ENCODE data around the gene HTR3D. TPM values are rescaled to one million over a fixed set of nuclear protein-coding genes. Genes with fewer than 3 reads are reported as not detected.
"Not testable (repeated sequence)": the region's sequence is repeated elsewhere in the genome, so short reads cannot be mapped to it uniquely, and the experiment has no call there.

The HTR3D gene
- total RNA-seq, 1 experiment from 2014 or later, result not detected

GRCh38 chr3:184030536-184030935 lies 1.0 kb upstream of the HTR3D start:
- no peaks in the 10 kb centered on the region for H3K4me1 Mint-ChIP-seq
- DNase-seq (ENCODE audit: low spot score) (no peak), ATAC-seq (no peak)
- POLR2A ChIA-PET, result no interaction called here
- no peaks in the 10 kb centered on the region for H3K27me3 Mint-ChIP-seq (ENCODE audit: low read depth)
- no peak overlapping the region for H3K4me3 Mint-ChIP-seq
- no peak overlapping the region for H3K27ac Mint-ChIP-seq
- H3K36me3 Mint-ChIP-seq, result no peaks in the 10 kb centered on the region
- peaks cover 10% of the 10 kb centered on the region for H3K9me3 Mint-ChIP-seq
- no peak for TF ChIP-seq ZNF219 (CRISPR knock-in tag; IDR thresholded peaks at IDR 0.05; ENCODE audit: borderline replicate concordance)
- no peak for TF ChIP-seq MYBL2 (CRISPR knock-in tag; IDR thresholded peaks at IDR 0.05)
- no peak for TF ChIP-seq TCF7 (CRISPR knock-in tag; IDR thresholded peaks at IDR 0.05; ENCODE audit: low read depth)
- TF ChIP-seq ETV6 (CRISPR knock-in tag; IDR thresholded peaks at IDR 0.05), result no peak
- CTCF ChIA-PET, result no interaction called here

GRCh38 chr3:184037816-184038215 lies 6.3 kb downstream of the HTR3D start:
- POLR2A ChIA-PET, result no interaction called here
- Mint-ChIP-seq H3K4me3 (no peak overlapping the region), H3K36me3 (no peaks in the 10 kb centered on the region), H3K27me3 (ENCODE audit: low read depth) (no peaks in the 10 kb centered on the region; the same call in 1 of the 2 replicates), H3K9me3 (no peaks in the 10 kb centered on the region), H3K27ac (no peak overlapping the region), H3K4me1 (no peaks in the 10 kb centered on the region; the same call in 1 of the 2 replicates)
- ATAC-seq (no peak; the same call in 1 of the 2 replicates), DNase-seq (ENCODE audit: low spot score) (peak; percentile 16)
- CTCF ChIA-PET, result no interaction called here
- TF ChIP-seq SMAD4 (CRISPR knock-in tag; IDR thresholded peaks at IDR 0.05), result no peak
- TF ChIP-seq ZNF425 (CRISPR knock-in tag; conservative IDR thresholded peaks at IDR 0.05), result no peak
- TF ChIP-seq CTCF (IDR thresholded peaks at IDR 0.05), result 0 out of 2 replicates have a peak, but pooled peaks have one; percentile 25
- TF ChIP-seq GABPB1 (CRISPR knock-in tag; IDR thresholded peaks at IDR 0.05), result no peak
- TF ChIP-seq ATF3 (CRISPR knock-in tag; conservative IDR thresholded peaks at IDR 0.05), result no peak

- POLR2A ChIA-PET; CTCF ChIA-PET; H3K27ac Mint-ChIP-seq; H3K36me3 Mint-ChIP-seq; H3K4me1 Mint-ChIP-seq; H3K9me3 Mint-ChIP-seq; ATAC-seq; H3K4me3 Mint-ChIP-seq; DNase-seq (ENCODE audit: low spot score); H3K27me3 Mint-ChIP-seq (ENCODE audit: low read depth): not testable (repeated sequence)
Measured at GRCh38 chr3:184038307-184038706, 6.8 kb downstream of the HTR3D start.

- no peaks in the 10 kb centered on the region; the same call in 1 of the 2 replicates for H3K27me3 Mint-ChIP-seq (ENCODE audit: low read depth)
- H3K4me1 Mint-ChIP-seq, result no peaks in the 10 kb centered on the region; the same call in 1 of the 2 replicates
- no peak for DNase-seq (ENCODE audit: low spot score)
- no peaks in the 10 kb centered on the region for H3K36me3 Mint-ChIP-seq
- CTCF ChIA-PET, result interaction anchor here (1.0 to 1.4 kb wide), 8 partner anchors 10 to 144 kb away, joined by 3 to 9 read pairs (median 4); no protein-coding TSS in a partner anchor
- H3K9me3 Mint-ChIP-seq, result no peaks in the 10 kb centered on the region
- POLR2A ChIA-PET, result no interaction called here
- no peak for ATAC-seq
- H3K4me3 Mint-ChIP-seq, result no peak overlapping the region
- no peak overlapping the region for H3K27ac Mint-ChIP-seq
- no peak for TF ChIP-seq TEAD1 (CRISPR knock-in tag; IDR thresholded peaks at IDR 0.05)
- TF ChIP-seq ELF4 (CRISPR knock-in tag; IDR thresholded peaks at IDR 0.05; ENCODE audit: low read depth), result no peak
- TF ChIP-seq TEAD4 (CRISPR knock-in tag; IDR thresholded peaks at IDR 0.05), result no peak
- no peak for TF ChIP-seq ZMAT4 (CRISPR knock-in tag; IDR thresholded peaks at IDR 0.05)
- TF ChIP-seq ERG (CRISPR knock-in tag; IDR thresholded peaks at IDR 0.05), result no peak
- TF ChIP-seq GABPB1 (CRISPR knock-in tag; IDR thresholded peaks at IDR 0.05), result no peak
- TF ChIP-seq ZNF425 (CRISPR knock-in tag; conservative IDR thresholded peaks at IDR 0.05), result no peak
- no peak for TF ChIP-seq NFATC4 (CRISPR knock-in tag; IDR thresholded peaks at IDR 0.05)
- TF ChIP-seq SMAD3 (CRISPR knock-in tag; IDR thresholded peaks at IDR 0.05; ENCODE audit: borderline replicate concordance), result no peak
- TF ChIP-seq ZNF232 (CRISPR knock-in tag; IDR thresholded peaks at IDR 0.05), result no peak
- TF ChIP-seq GTF2I (CRISPR knock-in tag; conservative IDR thresholded peaks at IDR 0.05), result no peak
- no peak for TF ChIP-seq ZNF263 (CRISPR knock-in tag; IDR thresholded peaks at IDR 0.05; ENCODE audit: low read depth)
- TF ChIP-seq RELA (CRISPR knock-in tag; IDR thresholded peaks at IDR 0.05; ENCODE audit: borderline replicate concordance), result no peak
- no peak for TF ChIP-seq ZNF317 (CRISPR knock-in tag; IDR thresholded peaks at IDR 0.05; ENCODE audit: borderline replicate concordance, low read depth)
- no peak for TF ChIP-seq MYBL2 (CRISPR knock-in tag; IDR thresholded peaks at IDR 0.05)
Measured at GRCh38 chr3:184039414-184039813, 7.9 kb downstream of the HTR3D start.

All from WTC11 (cell line).